Suprapubic skin (tissue), 4 donors: ENCODE data around the gene TP53INP2. TPM values are rescaled to one million over a fixed set of nuclear protein-coding genes. Genes with fewer than 3 reads are reported as not detected.
"Not testable (repeated sequence)": the region's sequence is repeated elsewhere in the genome, so short reads cannot be mapped to it uniquely, and the experiment has no call there.

Experiments
- DNase-seq, 2 donors: peaks; one replicate each; pipeline ENCODE4 v3.0.0-alpha.2; 2019; ENCODE audit warnings: low spot score in 2 of 2
- H3K27ac ChIP-seq: fragments of 200-600 bp; sonication (generic); one replicate; pipeline ENCODE4 v1.5.1; 2019
- H3K27me3 ChIP-seq: fragments of 200-600 bp; sonication (generic); one replicate; pipeline ENCODE4 v1.5.1; 2019
- H3K36me3 ChIP-seq: fragments of 200-600 bp; sonication (generic); one replicate; pipeline ENCODE4 v1.5.1; 2019
- H3K4me1 ChIP-seq: fragments of 200-600 bp; sonication (generic); one replicate; pipeline ENCODE4 v1.5.1; 2019
- H3K4me3 ChIP-seq: fragments of 200-600 bp; sonication (generic); one replicate; pipeline ENCODE4 v1.5.1; 2019; ENCODE audit warnings: mild to moderate bottlenecking
- H3K9me3 ChIP-seq: fragments of 200-600 bp; sonication (generic); one replicate; pipeline ENCODE4 v1.5.1; 2019
- CTCF ChIP-seq, 2 donors: fragments of 200-600 bp in 1 of 2; fragments of 450-650 bp in 1 of 2; sonication (generic) in 1 of 2; IDR thresholded peaks; one replicate each; pipeline ENCODE4 v1.5.1; 2016 to 2019; ENCODE audit warnings: antibody characterized with exemption in 2 of 2, mild to moderate bottlenecking in 1 of 2, moderate library complexity in 1 of 2
- EP300 ChIP-seq: sonication (generic); formaldehyde crosslinking; IDR thresholded peaks from one replicate; pipeline ENCODE4 v1.6.1; 2017; ENCODE audit warnings: antibody characterized with exemption
- POLR2A ChIP-seq, 2 donors: fragments of 450-650 bp; IDR thresholded peaks; one replicate each; pipeline ENCODE4 v1.6.1; 2017; ENCODE audit warnings: antibody characterized with exemption in 2 of 2, mild to moderate bottlenecking in 2 of 2, moderate library complexity in 2 of 2
- POLR2AphosphoS5 ChIP-seq, 3 donors: sonication (generic); formaldehyde crosslinking; IDR thresholded peaks; one replicate each; pipeline ENCODE4 v1.6.1; 2017; ENCODE audit warnings: antibody characterized with exemption in 3 of 3
- WGBS: methylation state at CpG from one replicate; pipeline ENCODE4 v1.1.5; 2018; 5-methylcytosine and 5-hydroxymethylcytosine counted together
- total RNA-seq, 4 donors: library from RNA; depleted of rRNA; stranded (reverse); fragments of >200 nt; gene quantifications; one replicate each; pipeline ENCODE4 v1.1.0, GENCODE V29; 2016

The TP53INP2 gene
- total RNA-seq, 4 donors from 2014 or later, result 8.1 to 19.4 (median 10.7) TPM

DNA sequence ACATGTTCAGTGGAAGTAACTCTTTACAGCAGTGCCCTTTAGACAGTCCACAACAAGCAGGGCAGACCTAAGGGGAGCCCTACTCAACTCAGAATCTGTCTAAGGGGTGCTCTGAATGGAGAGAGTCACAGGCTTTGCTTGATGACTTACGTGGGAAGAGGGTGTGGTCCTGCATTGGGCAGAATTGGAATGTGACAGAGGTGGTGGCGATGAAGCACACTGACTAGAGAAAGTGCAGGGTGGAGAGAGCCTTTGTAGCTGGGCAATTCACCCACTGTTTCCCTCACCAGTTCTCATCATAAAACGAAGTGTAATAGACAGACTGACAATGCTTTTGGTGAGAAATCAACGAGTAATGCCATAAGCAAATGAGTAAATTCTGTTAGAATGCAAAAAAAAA, 11.2 kb downstream of the TP53INP2 start:
- Histone ChIP-seq H3K36me3 (peaks cover 35% of the 10 kb centered on the region), H3K4me1 (peaks cover 5% of the 10 kb centered on the region)
- WGBS, result 83% methylated on average over 4 of the region's 4 CpGs

GRCh38 chr20:34716921-34717229, 12.7 kb downstream of the TP53INP2 start:
- Histone ChIP-seq H3K36me3 (peaks cover 35% of the 10 kb centered on the region), H3K27me3 (no peaks in the 10 kb centered on the region), H3K27ac (no peak overlapping the region), H3K4me3 (no peak overlapping the region), H3K4me1 (no peaks in the 10 kb centered on the region), H3K9me3 (no peaks in the 10 kb centered on the region)
- TF ChIP-seq POLR2A (IDR thresholded peaks at IDR 0.05) (no peak), CTCF (IDR thresholded peaks at IDR 0.05) (no peak), POLR2AphosphoS5 (IDR thresholded peaks at IDR 0.05) (no peak), EP300 (no peak)
- 92% methylated on average over 2 of the region's 2 CpGs for WGBS
- DNase-seq, result no peak

More for the DNA sequence above, 11.2 kb downstream of the TP53INP2 start:
- Histone ChIP-seq H3K27me3 (no peaks in the 10 kb centered on the region), H3K4me3 (no peak overlapping the region), H3K9me3 (no peaks in the 10 kb centered on the region), H3K27ac (no peak overlapping the region)
- TF ChIP-seq POLR2A (IDR thresholded peaks at IDR 0.05) (no peak), POLR2AphosphoS5 (IDR thresholded peaks at IDR 0.05) (no peak), CTCF (IDR thresholded peaks at IDR 0.05) (no peak), EP300 (no peak)
- DNase-seq, result no peak

DNA sequence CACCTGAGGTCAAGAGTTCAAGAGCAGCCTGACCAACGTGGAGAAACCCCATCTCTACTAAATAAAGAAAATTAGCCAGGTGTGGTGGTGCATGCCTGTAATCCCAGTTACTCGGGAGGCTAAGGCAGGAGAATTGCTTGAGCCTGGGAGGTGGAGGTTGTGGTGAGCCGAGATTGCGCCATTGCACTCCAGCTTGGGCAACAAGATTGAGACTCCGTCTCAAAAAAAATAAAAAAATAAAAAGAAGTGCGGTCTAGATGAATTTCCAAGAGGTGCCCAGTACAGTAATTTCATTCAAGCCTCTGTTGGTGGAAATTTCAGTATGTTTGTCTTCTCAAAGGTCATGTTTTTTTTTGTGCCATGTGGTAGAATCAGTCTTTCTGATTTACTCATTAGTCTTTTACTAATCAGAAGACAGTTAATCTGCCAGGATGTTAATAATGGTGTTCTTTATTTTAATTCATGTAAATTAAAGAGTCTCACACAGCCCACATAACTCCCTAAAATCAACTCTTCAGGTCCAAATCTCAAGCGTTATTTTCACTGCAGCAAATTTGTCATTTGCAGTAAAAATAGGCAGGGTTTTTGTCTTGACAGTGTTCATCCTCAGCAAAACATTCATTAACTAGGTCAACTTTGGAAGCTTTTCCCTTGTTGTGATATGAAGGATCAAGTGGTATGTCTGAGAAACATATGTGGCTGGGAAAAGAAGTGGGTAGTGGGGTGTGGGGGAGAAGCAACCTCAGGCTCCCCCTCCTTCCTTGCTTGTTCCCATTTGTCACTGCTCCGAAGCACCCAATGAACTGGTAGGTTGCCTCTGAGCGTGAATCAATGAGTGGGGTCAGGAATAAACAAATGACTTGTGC, 13.3 kb downstream of the TP53INP2 start:
- no peak for DNase-seq
- WGBS, result 86% methylated on average over 9 of the region's 9 CpGs
- Histone ChIP-seq H3K4me1 (no peaks in the 10 kb centered on the region), H3K36me3 (peaks cover 35% of the 10 kb centered on the region), H3K9me3 (no peaks in the 10 kb centered on the region), H3K4me3 (no peak overlapping the region), H3K27me3 (no peaks in the 10 kb centered on the region), H3K27ac (no peak overlapping the region)
- TF ChIP-seq POLR2AphosphoS5 (IDR thresholded peaks at IDR 0.05), result no peak
- TF ChIP-seq POLR2A (IDR thresholded peaks at IDR 0.05), result no peak
- TF ChIP-seq EP300, result no peak
- TF ChIP-seq CTCF (IDR thresholded peaks at IDR 0.05), result no peak

GRCh38 chr20:34719242-34720017, 15.3 kb downstream of the TP53INP2 start:
- H3K4me1 ChIP-seq, H3K4me3 ChIP-seq, H3K27ac ChIP-seq, H3K9me3 ChIP-seq, DNase-seq, H3K27me3 ChIP-seq: not testable (repeated sequence)
- WGBS, result 94% methylated on average over 13 of the region's 13 CpGs
- peaks cover 36% of the 10 kb centered on the region for H3K36me3 ChIP-seq

GRCh38 chr20:34720266-34720665, 16.1 kb downstream of the TP53INP2 start:
- Histone ChIP-seq H3K36me3 (peaks cover 41% of the 10 kb centered on the region), H3K27ac (no peak overlapping the region), H3K27me3 (no peaks in the 10 kb centered on the region), H3K9me3 (no peaks in the 10 kb centered on the region), H3K4me3 (no peak overlapping the region), H3K4me1 (no peaks in the 10 kb centered on the region)
- WGBS, result 72% methylated on average over 2 of the region's 2 CpGs
- TF ChIP-seq POLR2AphosphoS5 (IDR thresholded peaks at IDR 0.05), result no peak
- TF ChIP-seq POLR2A (IDR thresholded peaks at IDR 0.05), result no peak
- no peak for TF ChIP-seq CTCF (IDR thresholded peaks at IDR 0.05)
- TF ChIP-seq EP300, result no peak
- no peak for DNase-seq

- H3K4me3 ChIP-seq, DNase-seq, H3K9me3 ChIP-seq, H3K27ac ChIP-seq, H3K27me3 ChIP-seq, H3K4me1 ChIP-seq: not testable (repeated sequence)
- WGBS, result 95% methylated on average over 3 of the region's 3 CpGs
- H3K36me3 ChIP-seq, result peaks cover 52% of the 10 kb centered on the region
These were observed 18.4 kb downstream of the TP53INP2 start for GRCh38 chr20:34722560-34722959.
